Gastroesophageal sphincter (tissue), 4 donors: Measurements from ENCODE around the gene GATB. TPM values are rescaled to one million over a fixed set of nuclear protein-coding genes. Genes with fewer than 3 reads are reported as not detected.
"Not testable (repeated sequence)": the region's sequence is repeated elsewhere in the genome, so short reads cannot be mapped to it uniquely, and the experiment has no call there.

Experiments
- ATAC-seq: fragments of 150-250 bp; one replicate; pipeline ENCODE4 v1.9.1; 2016; ENCODE audit warnings: mild to moderate bottlenecking, moderate library complexity
- H3K27ac ChIP-seq, 4 donors: fragments of 200-600 bp; sonication (generic) in 3 of 4; 1 replicate in 3 of 4; 2 replicates in 1 of 4; pipeline ENCODE4 v1.5.1; 2016 to 2019
- H3K27me3 ChIP-seq: fragments of 200-600 bp; sonication (generic); one replicate; pipeline ENCODE4 v1.5.1; 2019
- H3K36me3 ChIP-seq, 2 donors: fragments of 200-600 bp; sonication (generic); one replicate each; pipeline ENCODE4 v1.5.1; 2019; ENCODE audit warnings: control low read depth in 1 of 2
- H3K4me1 ChIP-seq, 3 donors: fragments of 200-600 bp; sonication (generic); 1 replicate in 2 of 3; 2 replicates in 1 of 3; pipeline ENCODE4 v1.5.1; 2016 to 2019; ENCODE audit warnings: control low read depth in 2 of 3
- H3K4me3 ChIP-seq, 2 donors: fragments of 200-600 bp; sonication (generic); one replicate each; pipeline ENCODE4 v1.5.1; 2019; ENCODE audit warnings: mild to moderate bottlenecking in 1 of 2, moderate library complexity in 1 of 2
- H3K9me3 ChIP-seq, 3 donors: fragments of 200-600 bp; sonication (generic); one replicate each; pipeline ENCODE4 v1.5.1; 2017 to 2019; ENCODE audit warnings: control low read depth in 2 of 3
- EP300 ChIP-seq: sonication (generic); formaldehyde crosslinking; IDR thresholded peaks from one replicate; pipeline ENCODE4 v1.6.1; 2017; ENCODE audit warnings: antibody characterized with exemption, mild to moderate bottlenecking
- POLR2A ChIP-seq, 2 donors: fragments of 450-650 bp; IDR thresholded peaks; one replicate each; pipeline ENCODE4 v1.6.1; 2017; ENCODE audit warnings: antibody characterized with exemption in 2 of 2, mild to moderate bottlenecking in 2 of 2, moderate library complexity in 1 of 2
- POLR2AphosphoS5 ChIP-seq: sonication (generic); formaldehyde crosslinking; IDR thresholded peaks from one replicate; pipeline ENCODE4 v1.6.1; 2017; ENCODE audit warnings: antibody characterized with exemption
- WGBS, 2 donors: methylation state at CpG; one replicate each; pipeline ENCODE4 v1.1.5; 2018; ENCODE audit warnings: low coverage in 1 of 2; 5-methylcytosine and 5-hydroxymethylcytosine counted together
- total RNA-seq, 4 donors: library from RNA; depleted of rRNA; stranded (reverse); fragments of >200 nt; gene quantifications; one replicate each; pipeline ENCODE4 v1.1.0, GENCODE V29; 2016
- TF ChIP-seq, protein P1 (sequence below), 4 experiments: fragments of 200-600 bp in 2 of 4; fragments of 450-650 bp in 2 of 4; sonication (generic) in 1 of 4; IDR thresholded peaks; one replicate each; pipeline ENCODE4 v1.5.1; 2017 to 2019; ENCODE audit warnings: antibody characterized with exemption in 4 of 4, mild to moderate bottlenecking in 2 of 4, moderate library complexity in 2 of 4

The GATB gene
- total RNA-seq, 4 donors from 2014 or later = 10.6 to 22.4 (median 16.6) TPM

DNA sequence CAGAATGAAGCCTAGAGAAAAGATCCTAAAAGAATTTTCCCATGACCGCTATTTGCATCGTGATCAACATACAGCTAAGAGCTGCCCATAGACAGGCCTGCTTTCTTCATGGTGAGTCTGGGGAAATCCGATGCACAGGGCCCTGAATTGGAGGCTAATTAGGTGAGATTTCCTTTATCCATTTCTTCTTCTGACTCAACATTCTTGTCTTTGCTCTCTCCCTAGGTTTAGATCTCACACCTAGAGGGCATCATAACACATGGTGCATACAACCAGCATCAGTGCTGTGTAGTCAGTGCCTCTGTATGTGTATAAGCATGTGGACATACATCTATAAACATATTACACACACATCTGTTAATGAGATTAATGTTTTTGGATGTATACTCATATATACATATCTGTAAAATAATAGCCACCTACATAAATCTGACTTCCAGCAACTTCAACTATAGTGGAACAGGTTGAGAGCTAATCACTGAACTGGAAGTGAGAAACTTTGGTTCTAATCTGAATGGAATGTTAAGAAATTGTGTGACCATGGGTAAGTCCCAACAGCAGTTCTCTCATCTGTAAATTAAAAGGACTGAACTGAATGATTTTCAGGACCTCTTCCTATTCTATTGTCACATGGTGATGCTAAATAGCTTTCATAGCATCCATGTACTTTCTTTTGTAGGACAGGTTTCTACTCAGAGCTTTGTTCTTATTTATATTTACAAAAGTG, 17.5 kb downstream of the GATB start:
- Histone ChIP-seq H3K27ac (no peak overlapping the region), H3K4me1 (peaks cover 0 to 7% (median 6%) of the 10 kb centered on the region in 3 donors), H3K4me3 (no peak overlapping the region), H3K27me3 (no peaks in the 10 kb centered on the region), H3K9me3 (no peaks in the 10 kb centered on the region), H3K36me3 (peaks cover 0 to 7% of the 10 kb centered on the region in 2 donors)
- ATAC-seq = no peak
- WGBS, 2 donors = 91 to 96% methylated on average over 3 of the region's 3 CpGs
- TF ChIP-seq EP300 = no peak
- no peak for TF ChIP-seq POLR2A (IDR thresholded peaks at IDR 0.05)
- TF ChIP-seq POLR2AphosphoS5 = no peak
- TF ChIP-seq, protein P1, sequence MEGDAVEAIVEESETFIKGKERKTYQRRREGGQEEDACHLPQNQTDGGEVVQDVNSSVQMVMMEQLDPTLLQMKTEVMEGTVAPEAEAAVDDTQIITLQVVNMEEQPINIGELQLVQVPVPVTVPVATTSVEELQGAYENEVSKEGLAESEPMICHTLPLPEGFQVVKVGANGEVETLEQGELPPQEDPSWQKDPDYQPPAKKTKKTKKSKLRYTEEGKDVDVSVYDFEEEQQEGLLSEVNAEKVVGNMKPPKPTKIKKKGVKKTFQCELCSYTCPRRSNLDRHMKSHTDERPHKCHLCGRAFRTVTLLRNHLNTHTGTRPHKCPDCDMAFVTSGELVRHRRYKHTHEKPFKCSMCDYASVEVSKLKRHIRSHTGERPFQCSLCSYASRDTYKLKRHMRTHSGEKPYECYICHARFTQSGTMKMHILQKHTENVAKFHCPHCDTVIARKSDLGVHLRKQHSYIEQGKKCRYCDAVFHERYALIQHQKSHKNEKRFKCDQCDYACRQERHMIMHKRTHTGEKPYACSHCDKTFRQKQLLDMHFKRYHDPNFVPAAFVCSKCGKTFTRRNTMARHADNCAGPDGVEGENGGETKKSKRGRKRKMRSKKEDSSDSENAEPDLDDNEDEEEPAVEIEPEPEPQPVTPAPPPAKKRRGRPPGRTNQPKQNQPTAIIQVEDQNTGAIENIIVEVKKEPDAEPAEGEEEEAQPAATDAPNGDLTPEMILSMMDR (IDR thresholded peaks at IDR 0.05) = no peak

- 88 to 90% methylated on average over 4 to 7 of the region's 8 CpGs for WGBS, 2 donors
- TF ChIP-seq POLR2A (IDR thresholded peaks at IDR 0.05) (no peak), EP300 (no peak), POLR2AphosphoS5 (no peak)
- TF ChIP-seq, protein P1 (IDR thresholded peaks at IDR 0.05) = no peak
- no peaks in the 10 kb centered on the region for H3K27me3 ChIP-seq
- no peak overlapping the region for H3K27ac ChIP-seq
- no peaks in the 10 kb centered on the region for H3K4me1 ChIP-seq
- H3K4me3 ChIP-seq = no peak overlapping the region
- H3K36me3 ChIP-seq = peaks cover 0 to 25% of the 10 kb centered on the region in 2 donors
- no peak for ATAC-seq
- H3K9me3 ChIP-seq = peaks cover 0 to 20% (median 0%) of the 10 kb centered on the region in 3 donors
Observed at GRCh38 chr4:151738720-151739517, 21.9 kb downstream of the GATB start.

GRCh38 chr4:151736852-151737251, 24.0 kb downstream of the GATB start:
- H3K4me3 ChIP-seq, H3K27me3 ChIP-seq, H3K27ac ChIP-seq, H3K4me1 ChIP-seq, ATAC-seq: not testable (repeated sequence)
- peaks cover 0 to 20% (median 0%) of the 10 kb centered on the region in 3 donors for H3K9me3 ChIP-seq
- H3K36me3 ChIP-seq = peaks cover 0 to 25% of the 10 kb centered on the region in 2 donors
- WGBS, 2 donors = 88 to 90% methylated on average over 2 of the region's 2 CpGs

DNA sequence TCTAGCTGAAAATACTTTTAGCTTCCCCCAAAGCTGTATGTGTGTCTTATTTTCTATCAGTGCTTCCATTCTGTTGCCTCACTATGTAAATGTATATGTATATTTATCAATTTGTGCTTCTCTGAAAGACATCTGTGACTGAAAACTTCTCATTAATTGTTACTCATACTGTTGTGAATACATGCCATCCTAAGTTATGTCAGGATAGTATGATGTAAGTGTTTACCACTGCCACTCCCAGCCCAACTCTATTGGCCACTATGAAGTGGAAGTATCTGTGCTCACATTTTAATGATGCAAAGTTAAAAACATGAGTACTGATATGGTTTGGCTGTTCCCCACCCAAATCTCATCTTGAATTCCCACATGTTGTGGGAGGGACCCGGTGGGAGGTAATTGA, 24.4 kb downstream of the GATB start:
- no peak overlapping the region for H3K4me3 ChIP-seq
- peaks cover 0 to 20% (median 0%) of the 10 kb centered on the region in 3 donors for H3K9me3 ChIP-seq
- H3K4me1 ChIP-seq = no peaks in the 10 kb centered on the region
- H3K27me3 ChIP-seq = no peaks in the 10 kb centered on the region
- H3K36me3 ChIP-seq = peaks cover 0 to 25% of the 10 kb centered on the region in 2 donors
- H3K27ac ChIP-seq = no peak overlapping the region
- WGBS, 2 donors = 90% methylated on average over 1 of the region's 1 CpG; no CpG with 5 or more reads in 1 of the 2 donors
- ATAC-seq = no peak
- TF ChIP-seq POLR2AphosphoS5 (no peak), EP300 (no peak), POLR2A (IDR thresholded peaks at IDR 0.05) (no peak)
- TF ChIP-seq, protein P1 (IDR thresholded peaks at IDR 0.05) = no peak

DNA sequence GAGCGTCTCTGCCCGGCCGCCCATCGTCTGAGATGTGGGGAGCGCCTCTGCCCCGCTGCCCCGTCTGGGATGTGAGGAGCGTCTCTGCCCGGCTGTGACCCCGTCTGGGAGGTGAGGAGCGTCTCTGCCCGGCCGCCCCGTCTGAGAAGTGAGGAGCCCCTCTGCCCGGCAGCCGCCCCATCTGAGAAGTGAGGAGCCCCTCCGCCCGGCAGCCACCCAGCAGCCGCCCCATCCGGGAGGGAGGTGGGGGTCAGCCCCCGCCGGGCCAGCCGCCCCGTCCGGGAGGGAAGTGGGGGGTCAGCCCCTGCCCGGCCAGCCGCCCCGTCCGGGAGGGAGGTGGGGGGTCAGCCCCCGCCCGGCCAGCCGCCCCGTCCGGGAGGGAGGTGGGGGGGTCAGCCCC, 29.1 kb downstream of the GATB start:
- H3K9me3 ChIP-seq, H3K36me3 ChIP-seq, H3K27ac ChIP-seq, ATAC-seq, H3K4me1 ChIP-seq, H3K4me3 ChIP-seq, H3K27me3 ChIP-seq: not testable (repeated sequence)
- no CpG with 5 or more reads among the region's 34 CpGs for WGBS, 2 donors
